GM13977 (cell line): ENCODE results near the gene CLMN.

ENCODE experiments used
- DNase-seq: peaks from one replicate; pipeline ENCODE4 v3.0.0; 2012; ENCODE audit warnings: low spot score
- in situ Hi-C: fragments of 300-500 bp; cut with MboI; formaldehyde crosslinking; loops from one replicate; pipeline ENCODE4 v1.12.0; 2022; ENCODE audit warnings: low sequenced_read_pairs, low pct_unique_long_range_greater_than_20kb, mixed read lengths, inconsistent platforms; ENCODE audit not compliant: unreplicated experiment
- TF ChIP-seq, protein P1 (sequence below): IDR thresholded peaks from 2 replicates; pipeline ENCODE4 v1.5.1; 2012; ENCODE audit warnings: mild to moderate bottlenecking, control low read depth; ENCODE audit not compliant: insufficient read depth; ENCODE audit errors: extremely low read depth, missing control alignments

The CLMN gene

DNA sequence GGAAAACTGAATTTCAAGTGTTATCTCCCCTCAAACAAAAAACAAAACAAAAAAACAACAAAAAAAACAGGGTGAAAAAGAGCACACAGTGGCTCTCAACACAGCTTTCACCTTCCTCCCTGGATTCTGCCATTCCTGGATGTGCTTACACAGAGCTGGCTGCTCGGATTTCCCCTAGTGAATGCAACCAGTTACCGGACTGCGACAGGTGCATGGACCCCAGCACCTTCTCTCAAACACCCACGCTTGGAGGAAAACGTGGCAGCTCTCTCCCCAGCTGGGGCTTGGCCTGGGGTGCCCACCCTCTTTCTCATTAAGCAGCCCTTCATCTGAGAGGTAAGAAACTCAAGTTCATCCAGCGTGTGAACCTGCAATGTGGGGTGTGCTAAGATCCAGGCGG is 128.9 kb downstream of the CLMN start:
- in situ Hi-C loops, result no loop called here
- no peak for DNase-seq
- TF ChIP-seq, protein P1, sequence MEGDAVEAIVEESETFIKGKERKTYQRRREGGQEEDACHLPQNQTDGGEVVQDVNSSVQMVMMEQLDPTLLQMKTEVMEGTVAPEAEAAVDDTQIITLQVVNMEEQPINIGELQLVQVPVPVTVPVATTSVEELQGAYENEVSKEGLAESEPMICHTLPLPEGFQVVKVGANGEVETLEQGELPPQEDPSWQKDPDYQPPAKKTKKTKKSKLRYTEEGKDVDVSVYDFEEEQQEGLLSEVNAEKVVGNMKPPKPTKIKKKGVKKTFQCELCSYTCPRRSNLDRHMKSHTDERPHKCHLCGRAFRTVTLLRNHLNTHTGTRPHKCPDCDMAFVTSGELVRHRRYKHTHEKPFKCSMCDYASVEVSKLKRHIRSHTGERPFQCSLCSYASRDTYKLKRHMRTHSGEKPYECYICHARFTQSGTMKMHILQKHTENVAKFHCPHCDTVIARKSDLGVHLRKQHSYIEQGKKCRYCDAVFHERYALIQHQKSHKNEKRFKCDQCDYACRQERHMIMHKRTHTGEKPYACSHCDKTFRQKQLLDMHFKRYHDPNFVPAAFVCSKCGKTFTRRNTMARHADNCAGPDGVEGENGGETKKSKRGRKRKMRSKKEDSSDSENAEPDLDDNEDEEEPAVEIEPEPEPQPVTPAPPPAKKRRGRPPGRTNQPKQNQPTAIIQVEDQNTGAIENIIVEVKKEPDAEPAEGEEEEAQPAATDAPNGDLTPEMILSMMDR, result no peak

DNA sequence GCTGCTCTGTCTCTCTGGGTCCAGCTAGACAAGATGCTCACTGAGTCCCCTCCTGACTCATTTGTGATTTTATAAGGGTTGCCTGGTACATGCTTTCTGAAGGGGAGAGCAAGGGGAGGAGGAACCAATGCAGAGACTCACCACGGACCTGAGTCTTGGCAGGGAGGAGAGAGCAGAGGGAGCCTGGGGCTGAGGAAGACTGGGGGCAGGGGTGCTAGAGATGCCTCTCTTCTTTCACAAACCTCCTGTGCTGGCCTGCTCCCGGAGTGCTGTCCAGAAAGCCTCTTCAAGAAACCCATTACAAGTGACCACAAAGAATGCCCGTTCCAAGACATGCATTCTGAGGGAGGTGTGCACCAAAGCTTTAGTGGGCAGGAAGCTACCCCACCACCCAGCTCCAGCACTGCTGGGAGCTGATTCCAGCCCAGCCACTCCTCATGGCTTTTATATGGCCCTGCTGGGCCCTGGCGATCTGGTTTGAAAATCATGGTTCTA is 129.3 kb downstream of the CLMN start:
- DNase-seq, result peak; percentile 2
- in situ Hi-C loops, result no loop called here
- TF ChIP-seq, protein P1, result no peak

DNA sequence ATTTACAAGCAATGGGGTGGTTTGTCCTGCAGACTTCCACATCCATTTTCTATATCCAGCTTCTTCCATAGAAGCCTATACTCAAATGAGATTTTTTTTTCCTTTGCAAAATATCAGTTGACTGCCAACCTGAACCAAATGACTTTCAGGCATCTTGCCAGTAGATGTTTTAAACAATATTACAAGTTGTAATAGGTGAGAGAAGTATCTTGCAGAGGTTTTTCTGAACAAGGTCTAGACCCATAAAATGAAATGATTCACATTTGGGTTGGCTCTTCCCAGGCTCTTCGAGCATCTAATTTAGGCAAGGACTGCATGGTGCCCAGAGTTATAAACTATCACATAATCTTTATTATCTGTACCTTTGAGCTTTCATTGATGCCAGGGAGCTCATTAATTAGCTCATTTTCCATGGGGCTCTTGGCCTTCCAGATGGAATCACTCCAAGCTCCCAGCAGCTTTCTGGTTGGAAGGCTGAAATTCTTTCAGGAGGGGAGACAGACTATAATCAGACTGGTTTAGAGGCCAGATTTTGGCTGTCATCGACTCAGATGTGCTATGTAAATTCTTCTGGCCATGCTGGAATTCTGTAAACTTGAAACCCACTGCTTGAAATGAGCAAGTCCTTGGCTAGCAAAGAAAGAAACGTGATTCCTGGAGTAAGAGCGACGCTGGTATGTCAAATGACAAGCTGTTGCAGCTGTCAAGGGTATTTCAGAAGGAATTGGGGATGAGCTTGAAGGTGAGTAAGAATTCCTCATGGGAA is 130.2 kb downstream of the CLMN start:
- no peak for DNase-seq
- TF ChIP-seq, protein P1, result no peak
- in situ Hi-C loops, result no loop called here

DNA sequence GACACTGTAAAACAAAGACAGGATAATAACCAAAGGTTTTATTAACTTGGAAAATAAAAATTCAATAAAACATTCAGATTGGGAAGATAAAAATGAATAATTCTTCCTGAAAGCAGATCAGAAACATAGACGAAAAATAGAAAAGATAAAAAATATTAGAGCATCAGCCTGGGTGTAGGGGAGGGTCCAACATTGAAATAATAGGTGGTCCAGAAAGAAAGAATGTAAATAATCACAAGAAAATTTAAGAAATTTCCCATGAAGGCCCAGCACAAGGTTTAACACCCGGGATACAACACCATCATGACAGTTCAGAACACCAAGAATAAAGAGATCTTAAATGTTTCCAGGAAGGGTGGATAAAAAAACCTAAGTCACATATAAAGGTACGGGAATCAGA is 131.3 kb downstream of the CLMN start:
- TF ChIP-seq, protein P1, result no peak
- in situ Hi-C loops, result no loop called here
- no peak for DNase-seq

DNA sequence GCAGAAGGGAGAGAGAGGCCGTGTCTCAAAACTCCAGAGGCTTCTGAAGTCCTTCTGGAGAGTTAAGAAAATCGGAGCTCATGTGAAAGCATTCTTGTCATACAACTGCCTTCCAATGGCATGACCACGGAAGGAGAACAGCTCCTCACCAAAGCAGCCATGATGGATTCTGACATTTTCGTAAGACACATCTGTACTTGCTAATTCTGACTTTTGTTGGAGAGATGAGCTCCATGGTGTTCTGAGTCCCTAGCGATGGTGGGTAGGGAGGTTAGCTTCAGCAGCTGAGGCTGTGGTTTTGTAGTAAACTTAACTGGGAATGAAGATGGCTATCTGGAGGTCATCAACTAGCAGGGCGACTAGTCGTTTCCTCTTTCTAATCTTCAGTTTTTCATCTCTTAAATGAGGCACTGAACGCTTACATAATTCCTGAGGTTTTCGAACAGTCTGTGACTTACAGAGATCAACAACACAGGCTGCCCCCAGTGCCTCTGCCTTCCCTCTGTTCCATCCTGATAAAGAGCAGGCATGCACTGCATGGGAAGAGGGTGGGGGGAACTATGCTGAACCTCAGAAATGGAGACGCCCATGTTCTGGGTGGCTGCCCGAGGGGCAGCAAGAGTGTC is 133.8 kb downstream of the CLMN start:
- no peak for DNase-seq
- TF ChIP-seq, protein P1, result no peak
- in situ Hi-C loops, result no loop called here

DNA sequence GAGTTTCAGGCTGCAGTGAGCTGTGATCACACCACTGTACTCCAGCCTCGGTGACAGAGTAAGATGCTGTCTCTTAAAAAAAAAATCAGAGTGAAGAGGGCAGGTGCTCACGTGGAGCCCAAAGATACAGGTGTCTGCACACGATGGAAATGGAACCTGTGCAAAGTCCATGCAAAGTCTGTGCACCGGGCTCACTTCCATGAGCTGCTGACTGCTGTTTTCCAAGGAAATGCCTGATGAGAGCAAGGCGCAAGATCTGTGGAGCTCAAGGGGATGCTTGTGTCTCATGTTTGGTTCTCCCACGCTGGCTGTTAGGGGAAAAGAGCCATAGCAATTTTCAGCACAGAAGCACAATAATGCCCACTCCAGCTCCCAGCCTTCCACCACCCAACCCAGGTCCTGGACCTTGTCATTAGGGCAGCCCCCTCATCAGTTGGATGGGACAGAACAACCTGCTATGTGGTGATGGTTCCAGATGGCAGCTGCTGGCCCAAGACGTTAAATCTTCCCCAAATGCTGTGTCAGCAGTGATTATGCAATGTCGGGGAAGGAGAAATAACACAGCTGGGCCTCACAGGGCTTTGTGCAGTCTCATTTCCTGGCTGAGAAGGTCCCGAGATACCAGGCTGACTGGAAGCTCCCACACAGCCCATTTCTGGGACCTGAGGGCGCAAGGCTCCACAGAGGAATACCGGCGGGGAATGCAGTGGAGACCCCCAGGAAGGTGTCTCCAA is 134.5 kb downstream of the CLMN start:
- in situ Hi-C loops, result no loop called here
- DNase-seq, result no peak
- TF ChIP-seq, protein P1, result no peak
